BE2C (cell line): Measurements from ENCODE around the gene KRTAP10-7.
"Not testable (repeated sequence)": the region's sequence is repeated elsewhere in the genome, so short reads cannot be mapped to it uniquely, and the experiment has no call there.

Source experiments
- DNase-seq: peaks from one replicate; pipeline ENCODE4 v3.0.0-alpha.2; 2020
- H3K27me3 ChIP-seq: fragments of 250-450 bp; sonication (Bioruptor Pico); 2 replicates; pipeline ENCODE4 v1.5.1; 2020; ENCODE audit warnings: mild to moderate bottlenecking
- H3K36me3 ChIP-seq: fragments of 250-450 bp; sonication (Bioruptor Pico); 2 replicates; pipeline ENCODE4 v1.5.1; 2020; ENCODE audit warnings: mild to moderate bottlenecking
- H3K4me1 ChIP-seq: fragments of 250-450 bp; sonication (Bioruptor Pico); 2 replicates; pipeline ENCODE4 v1.5.1; 2020
- H3K4me3 ChIP-seq: 2 replicates; pipeline ENCODE4 v1.5.1; 2011; ENCODE audit warnings: low read depth, low read length
- H3K9me3 ChIP-seq: fragments of 250-450 bp; sonication (Bioruptor Pico); 2 replicates; pipeline ENCODE4 v1.5.1; 2020
- CTCF ChIP-seq: IDR thresholded peaks from 2 replicates; pipeline ENCODE4 v1.5.1; 2012; ENCODE audit warnings: mild to moderate bottlenecking, low read depth, low read length

KRTAP10-7 gene

GRCh38 chr21:44628707-44629391, 28.5 kb downstream of the KRTAP10-7 start:
- no peaks in the 10 kb centered on the region for H3K27me3 ChIP-seq
- no peaks in the 10 kb centered on the region for H3K36me3 ChIP-seq
- H3K4me3 ChIP-seq, result no peak overlapping the region
- H3K9me3 ChIP-seq, result no peaks in the 10 kb centered on the region; the same call in 1 of the 2 replicates
- TF ChIP-seq CTCF, result no peak
- no peaks in the 10 kb centered on the region for H3K4me1 ChIP-seq
- DNase-seq, result no peak

GRCh38 chr21:44630440-44630839, 30.0 kb downstream of the KRTAP10-7 start:
- H3K27me3 ChIP-seq, result no peaks in the 10 kb centered on the region
- H3K4me1 ChIP-seq, result no peaks in the 10 kb centered on the region
- no peak overlapping the region for H3K4me3 ChIP-seq
- H3K36me3 ChIP-seq, result no peaks in the 10 kb centered on the region
- TF ChIP-seq CTCF, result no peak
- no peak for DNase-seq
- H3K9me3 ChIP-seq, result no peaks in the 10 kb centered on the region; the same call in 1 of the 2 replicates

DNA sequence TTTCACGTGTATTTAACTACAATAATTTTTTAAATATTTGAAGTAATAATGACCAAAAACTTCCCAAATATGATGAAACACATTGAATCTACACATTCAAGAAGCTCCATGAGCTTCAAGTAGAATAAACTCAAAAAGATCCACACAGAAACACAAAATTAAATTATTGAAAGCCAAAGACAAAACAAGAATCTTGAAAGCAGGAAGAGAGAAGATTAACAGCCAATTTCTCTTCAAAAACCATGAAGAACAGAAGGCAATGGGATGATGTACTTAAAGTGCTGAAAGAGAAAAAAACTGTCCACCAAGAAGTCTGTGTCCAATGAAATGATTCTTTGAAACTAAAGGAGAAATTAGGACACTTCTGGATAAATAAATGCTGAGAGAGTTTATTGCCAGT, 31.7 kb downstream of the KRTAP10-7 start:
- Histone ChIP-seq H3K4me1 (no peaks in the 10 kb centered on the region), H3K27me3 (no peaks in the 10 kb centered on the region), H3K4me3 (no peak overlapping the region), H3K9me3 (no peaks in the 10 kb centered on the region; the same call in 1 of the 2 replicates), H3K36me3 (no peaks in the 10 kb centered on the region)
- TF ChIP-seq CTCF, result no peak
- DNase-seq, result no peak

DNA sequence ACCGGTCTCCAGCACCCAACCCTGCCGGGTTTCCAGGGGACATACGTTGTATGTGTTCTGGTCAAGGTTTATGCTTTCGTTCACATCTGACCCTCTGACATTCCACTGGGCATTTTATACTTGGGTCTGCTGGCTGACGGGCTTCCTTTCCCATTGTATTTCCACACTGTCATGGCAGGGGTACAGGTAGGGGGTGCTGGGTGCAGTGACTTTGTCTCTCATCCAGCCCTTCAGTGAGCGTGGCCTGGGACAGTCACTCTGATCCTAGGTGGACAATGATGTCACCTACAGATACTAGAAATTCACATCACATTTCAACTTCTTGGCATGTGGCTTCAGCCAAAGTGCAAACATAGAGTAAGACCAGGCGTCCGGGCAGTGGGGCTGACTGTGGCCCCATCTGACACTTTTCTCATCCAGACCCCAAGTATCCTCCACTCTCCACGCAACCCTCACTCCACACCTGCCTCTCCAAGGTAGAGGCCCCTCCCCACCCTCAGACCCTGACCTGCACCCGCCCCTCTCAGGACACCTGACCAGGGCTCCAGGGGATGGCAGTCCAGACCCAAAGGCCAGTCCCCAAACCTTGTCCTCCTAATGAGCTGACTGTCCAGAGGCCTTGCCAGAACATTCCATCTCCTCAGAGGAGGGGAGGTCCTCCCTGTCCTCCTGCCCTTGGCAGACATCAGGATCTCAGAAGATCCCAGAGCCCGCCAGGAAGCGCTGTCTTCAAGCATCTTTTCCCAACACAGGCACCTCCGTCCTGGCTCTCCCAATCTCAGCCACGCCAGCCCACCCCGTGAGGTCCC, 36.0 kb downstream of the KRTAP10-7 start:
- DNase-seq, result no peak
- H3K4me1 ChIP-seq, result no peaks in the 10 kb centered on the region
- H3K9me3 ChIP-seq, result peaks cover 3% of the 10 kb centered on the region
- no peaks in the 10 kb centered on the region for H3K36me3 ChIP-seq
- no peak for TF ChIP-seq CTCF
- no peak overlapping the region for H3K4me3 ChIP-seq
- H3K27me3 ChIP-seq, result no peaks in the 10 kb centered on the region

DNA sequence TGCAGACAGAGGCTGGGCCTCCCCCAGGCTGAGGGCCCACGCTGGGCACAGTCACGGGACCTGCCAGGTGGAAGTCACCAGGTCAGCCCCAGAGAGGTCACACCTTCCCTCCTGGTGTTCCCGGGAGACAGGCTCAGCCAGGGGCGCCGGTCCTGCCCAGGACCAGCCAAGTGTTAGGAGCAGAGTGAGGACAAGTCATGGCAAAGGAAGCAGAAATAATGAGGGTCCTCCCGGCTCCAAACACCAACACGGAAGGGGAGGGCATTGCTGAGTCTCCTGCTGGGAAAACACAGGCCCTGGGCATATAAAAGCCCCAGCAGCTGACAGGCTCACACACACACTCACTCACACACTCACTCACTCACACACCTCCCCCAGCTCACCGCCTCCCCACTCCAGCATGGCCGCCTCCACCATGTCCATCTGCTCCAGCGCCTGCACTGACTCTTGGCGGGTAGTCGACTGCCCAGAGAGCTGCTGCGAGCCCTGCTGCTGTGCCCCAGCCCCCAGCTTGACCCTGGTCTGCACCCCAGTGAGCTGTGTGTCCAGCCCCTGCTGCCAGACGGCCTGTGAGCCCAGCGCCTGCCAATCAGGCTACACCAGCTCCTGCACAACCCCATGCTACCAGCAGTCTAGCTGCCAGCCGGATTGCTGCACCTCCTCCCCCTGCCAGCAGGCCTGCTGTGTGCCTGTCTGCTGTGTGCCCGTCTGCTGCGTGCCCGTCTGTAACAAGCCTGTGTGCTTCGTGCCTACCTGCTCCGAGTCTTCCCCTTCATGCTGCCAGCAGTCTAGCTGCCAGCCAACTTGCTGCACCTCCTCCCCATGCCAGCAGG, 36.8 kb downstream of the KRTAP10-7 start, which contains the start of gene KRTAP10-10:
Gene KRTAP10-10 (plus strand): TSS at position 339 of the 833 bp plus-strand sequence. CDS start 62 bp downstream, at position 401.
- DNase-seq, result no peak
- Histone ChIP-seq H3K9me3 (peaks cover 3% of the 10 kb centered on the region; the same call in 1 of the 2 replicates), H3K36me3 (no peaks in the 10 kb centered on the region), H3K4me1 (no peaks in the 10 kb centered on the region), H3K4me3 (no peak within 1 kb of the TSS), H3K27me3 (no peaks in the 10 kb centered on the region)
- TF ChIP-seq CTCF, result no peak

- H3K27me3 ChIP-seq, H3K4me1 ChIP-seq, H3K4me3 ChIP-seq, DNase-seq, H3K36me3 ChIP-seq, H3K9me3 ChIP-seq: not testable (repeated sequence)
These were observed 37.5 kb downstream of the KRTAP10-7 start for GRCh38 chr21:44637851-44638348.

DNA sequence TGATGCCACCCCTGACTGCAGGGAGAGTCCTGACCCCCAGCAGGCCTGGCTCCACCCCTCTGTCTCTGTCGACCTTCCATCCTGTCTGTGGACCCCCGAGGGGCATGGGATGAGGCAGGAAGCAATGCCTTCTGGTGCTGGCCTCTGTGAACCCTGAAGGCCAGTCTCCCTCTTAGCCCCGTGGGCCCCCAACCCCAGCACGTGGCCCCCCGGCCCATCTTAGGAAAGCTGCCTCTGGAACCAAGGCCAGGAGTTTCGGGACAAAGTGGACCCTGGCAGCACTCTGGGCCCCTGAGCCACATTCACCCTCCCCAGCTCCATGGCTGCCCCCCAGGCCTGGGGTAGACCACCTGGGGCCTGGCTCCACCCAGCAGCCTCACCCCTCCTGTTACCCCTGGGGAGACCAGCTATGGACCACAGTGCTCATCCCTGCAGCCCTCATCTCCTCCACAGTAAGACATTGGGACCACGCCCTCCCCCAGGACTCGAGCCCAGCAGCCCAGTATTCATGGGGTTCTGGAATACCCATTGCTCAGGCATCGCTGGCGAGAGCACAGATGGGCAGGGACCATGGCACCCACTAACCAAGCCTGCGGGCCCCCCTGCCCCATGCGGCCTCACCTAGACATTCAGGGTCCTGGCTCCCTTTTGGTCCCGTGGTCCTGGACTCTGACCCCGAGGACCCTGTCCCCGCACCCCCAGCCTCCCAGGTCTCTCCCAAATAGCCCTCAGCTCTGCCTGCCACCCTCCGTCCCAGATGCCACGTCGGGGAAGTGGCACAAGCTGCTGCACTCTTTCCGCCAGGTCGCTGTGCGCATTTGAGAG, 38.3 kb downstream of the KRTAP10-7 start:
- not testable (repeated sequence) for H3K4me1 ChIP-seq, DNase-seq, H3K36me3 ChIP-seq, H3K9me3 ChIP-seq, H3K27me3 ChIP-seq, H3K4me3 ChIP-seq
